Astrocyte (in vitro differentiated cells and primary cell): ENCODE results near the gene KIAA1671. TPM values are rescaled to one million over a fixed set of nuclear protein-coding genes. Genes with fewer than 3 reads are reported as not detected.
"Not testable (repeated sequence)": the region's sequence is repeated elsewhere in the genome, so short reads cannot be mapped to it uniquely, and the experiment has no call there.

Experiments
- DNase-seq: peaks from one replicate; pipeline ENCODE4 v3.0.0-alpha.2; 2010; ENCODE audit warnings: low read depth
- FAIRE-seq: peaks from 2 replicates; lab custom pipeline; 2011; peaks lifted over from hg19 to GRCh38; lab: Jason Lieb, UNC
- H2AFZ ChIP-seq: 2 replicates; pipeline ENCODE4 v1.6.0; 2012; ENCODE audit warnings: low read depth, low read length, inconsistent platforms
- H3K27ac ChIP-seq: 2 replicates; pipeline ENCODE4 v1.5.1; 2011; ENCODE audit warnings: low read depth, low read length, inconsistent platforms
- H3K27me3 ChIP-seq: 2 replicates; pipeline ENCODE4 v1.6.0; 2011; ENCODE audit warnings: low read length, inconsistent platforms; ENCODE audit not compliant: insufficient read depth
- H3K36me3 ChIP-seq: 2 replicates; pipeline ENCODE4 v1.5.1; 2011; ENCODE audit warnings: low read length, inconsistent platforms; ENCODE audit not compliant: insufficient read depth
- H3K4me1 ChIP-seq: 2 replicates; pipeline ENCODE4 v1.5.1; 2011; ENCODE audit warnings: low read length, inconsistent platforms; ENCODE audit not compliant: insufficient read depth
- H3K4me2 ChIP-seq: 2 replicates; pipeline ENCODE4 v1.6.0; 2012; ENCODE audit warnings: low read length, inconsistent platforms
- H3K4me3 ChIP-seq: 2 replicates; pipeline ENCODE4 v1.5.1; 2011; ENCODE audit warnings: low read depth, mild to moderate bottlenecking, low read length, inconsistent platforms; ENCODE audit not compliant: insufficient read depth
- H3K79me2 ChIP-seq: 2 replicates; pipeline ENCODE4 v1.6.0; 2012; ENCODE audit warnings: mild to moderate bottlenecking, low read length, inconsistent platforms; ENCODE audit not compliant: insufficient read depth
- H3K9ac ChIP-seq: 2 replicates; pipeline ENCODE4 v1.6.0; 2012; ENCODE audit warnings: mild to moderate bottlenecking, low read length, inconsistent platforms
- H3K9me3 ChIP-seq: 2 replicates; pipeline ENCODE4 v1.5.1; 2012; ENCODE audit warnings: low read depth, mild to moderate bottlenecking, low read length, inconsistent platforms; ENCODE audit not compliant: insufficient read depth
- H4K20me1 ChIP-seq: 2 replicates; pipeline ENCODE4 v1.6.0; 2012; ENCODE audit warnings: low read length, inconsistent platforms; ENCODE audit not compliant: insufficient read depth
- H3K27ac Mint-ChIP-seq: one replicate; pipeline ENCODE4 v1.8.0; 2021; ENCODE audit warnings: mild to moderate bottlenecking, mixed read lengths; ENCODE audit not compliant: unreplicated experiment
- H3K27me3 Mint-ChIP-seq: one replicate; pipeline ENCODE4 v1.8.0; 2021; ENCODE audit warnings: low read depth, mixed read lengths; ENCODE audit not compliant: unreplicated experiment
- H3K36me3 Mint-ChIP-seq: one replicate; pipeline ENCODE4 v1.8.0; 2021; ENCODE audit warnings: low read depth, mixed read lengths; ENCODE audit not compliant: unreplicated experiment
- H3K4me1 Mint-ChIP-seq: one replicate; pipeline ENCODE4 v1.8.0; 2021; ENCODE audit warnings: low read depth, mixed read lengths; ENCODE audit not compliant: unreplicated experiment
- H3K4me3 Mint-ChIP-seq: one replicate; pipeline ENCODE4 v1.8.0; 2021; ENCODE audit warnings: mild to moderate bottlenecking, moderate library complexity, mixed read lengths; ENCODE audit not compliant: unreplicated experiment
- H3K9me3 Mint-ChIP-seq: one replicate; pipeline ENCODE4 v1.8.0; 2021; ENCODE audit warnings: mild to moderate bottlenecking, mixed read lengths; ENCODE audit not compliant: unreplicated experiment
- EZH2 ChIP-seq: IDR thresholded peaks from 2 replicates; pipeline ENCODE4 v1.6.1; 2012; ENCODE audit warnings: mild to moderate bottlenecking, low read length, inconsistent platforms; ENCODE audit not compliant: insufficient read depth
- total RNA-seq: library from RNA; stranded (reverse); gene quantifications from 2 replicates; pipeline ENCODE4 v1.2.1, GENCODE V29; 2021
- TF ChIP-seq, protein P1 (sequence below): IDR thresholded peaks from 2 replicates; pipeline ENCODE4 v1.5.1; 2011; ENCODE audit warnings: low read depth, mild to moderate bottlenecking, inconsistent platforms, low read length, moderate library complexity; ENCODE audit not compliant: insufficient read depth

Gene KIAA1671
- total RNA-seq, 1 donor from 2014 or later, result 28.4 TPM

DNA sequence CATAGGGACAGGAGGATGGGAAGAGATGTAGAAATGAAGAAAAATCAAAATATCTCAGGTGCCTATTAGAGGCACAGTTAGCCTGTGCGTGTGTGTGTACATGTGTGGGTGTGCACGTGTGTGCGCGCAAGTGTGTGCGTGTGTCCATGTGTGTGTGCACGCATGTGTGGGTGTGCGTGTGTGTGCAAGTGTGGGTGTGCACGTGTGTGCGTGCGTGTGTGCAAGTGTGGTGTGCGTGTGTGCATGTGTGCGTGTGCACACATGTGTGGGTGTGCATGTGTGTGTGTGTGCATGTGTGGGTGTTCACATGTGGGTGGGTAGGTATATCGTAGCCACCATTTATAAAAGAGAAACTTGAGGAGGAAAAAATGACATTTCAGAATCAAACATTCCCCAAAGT is 276.3 kb downstream of the KIAA1671 start:
- no peaks in the 10 kb centered on the region for H3K79me2 ChIP-seq
- no peak overlapping the region for H3K4me2 ChIP-seq
- H3K27ac ChIP-seq, result no peak overlapping the region
- H3K27me3 ChIP-seq, result peaks cover 5% of the 10 kb centered on the region
- FAIRE-seq (no peak), DNase-seq (no peak)
- no peaks in the 10 kb centered on the region for H3K4me1 ChIP-seq
- peak overlapping the region; percentile 21 for H3K27ac Mint-ChIP-seq
- no peak overlapping the region for H3K9ac ChIP-seq
- no peaks in the 10 kb centered on the region for H3K9me3 Mint-ChIP-seq
- no peaks in the 10 kb centered on the region for H3K36me3 Mint-ChIP-seq
- no peak overlapping the region for H3K4me3 Mint-ChIP-seq
- peaks cover 41% of the 10 kb centered on the region for H3K27me3 Mint-ChIP-seq
- no peaks in the 10 kb centered on the region for H3K9me3 ChIP-seq
- H3K4me3 ChIP-seq, result no peak overlapping the region
- TF ChIP-seq EZH2, result no peak
- TF ChIP-seq, protein P1, sequence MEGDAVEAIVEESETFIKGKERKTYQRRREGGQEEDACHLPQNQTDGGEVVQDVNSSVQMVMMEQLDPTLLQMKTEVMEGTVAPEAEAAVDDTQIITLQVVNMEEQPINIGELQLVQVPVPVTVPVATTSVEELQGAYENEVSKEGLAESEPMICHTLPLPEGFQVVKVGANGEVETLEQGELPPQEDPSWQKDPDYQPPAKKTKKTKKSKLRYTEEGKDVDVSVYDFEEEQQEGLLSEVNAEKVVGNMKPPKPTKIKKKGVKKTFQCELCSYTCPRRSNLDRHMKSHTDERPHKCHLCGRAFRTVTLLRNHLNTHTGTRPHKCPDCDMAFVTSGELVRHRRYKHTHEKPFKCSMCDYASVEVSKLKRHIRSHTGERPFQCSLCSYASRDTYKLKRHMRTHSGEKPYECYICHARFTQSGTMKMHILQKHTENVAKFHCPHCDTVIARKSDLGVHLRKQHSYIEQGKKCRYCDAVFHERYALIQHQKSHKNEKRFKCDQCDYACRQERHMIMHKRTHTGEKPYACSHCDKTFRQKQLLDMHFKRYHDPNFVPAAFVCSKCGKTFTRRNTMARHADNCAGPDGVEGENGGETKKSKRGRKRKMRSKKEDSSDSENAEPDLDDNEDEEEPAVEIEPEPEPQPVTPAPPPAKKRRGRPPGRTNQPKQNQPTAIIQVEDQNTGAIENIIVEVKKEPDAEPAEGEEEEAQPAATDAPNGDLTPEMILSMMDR, result no peak
- no peaks in the 10 kb centered on the region for H3K36me3 ChIP-seq
- no peak overlapping the region for H2AFZ ChIP-seq
- H4K20me1 ChIP-seq, result no peaks in the 10 kb centered on the region
- H3K4me1 Mint-ChIP-seq, result peaks cover 5% of the 10 kb centered on the region

DNA sequence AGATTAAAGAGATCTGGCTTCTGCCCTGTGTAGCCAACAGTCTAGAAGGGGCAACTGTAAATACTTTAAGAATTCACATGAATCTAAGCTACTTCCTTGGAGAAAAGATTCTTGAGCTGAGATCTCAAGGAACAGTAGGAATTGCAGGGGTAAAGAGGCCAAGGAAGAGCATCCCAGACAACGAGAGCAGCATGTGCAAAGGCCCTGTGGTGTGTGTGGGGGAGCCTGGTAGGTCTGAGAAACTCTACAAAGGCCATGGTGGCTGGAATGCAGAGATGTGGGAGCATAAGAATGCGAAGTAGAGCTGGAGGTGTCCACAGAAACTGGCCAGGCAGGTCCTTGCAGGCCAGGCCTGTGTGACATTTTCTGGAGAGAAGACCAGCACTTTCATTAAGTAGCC is 278.2 kb downstream of the KIAA1671 start:
- not testable (repeated sequence) for H3K27ac ChIP-seq, H3K4me3 ChIP-seq, H3K79me2 ChIP-seq, H3K9ac ChIP-seq, H3K27me3 ChIP-seq, DNase-seq, H3K4me1 Mint-ChIP-seq, H3K4me1 ChIP-seq, H3K36me3 ChIP-seq, H3K9me3 Mint-ChIP-seq, H3K27ac Mint-ChIP-seq, H4K20me1 ChIP-seq, H2AFZ ChIP-seq, FAIRE-seq, H3K9me3 ChIP-seq, H3K36me3 Mint-ChIP-seq, H3K4me3 Mint-ChIP-seq, H3K4me2 ChIP-seq
- peaks cover 29% of the 10 kb centered on the region for H3K27me3 Mint-ChIP-seq

DNA sequence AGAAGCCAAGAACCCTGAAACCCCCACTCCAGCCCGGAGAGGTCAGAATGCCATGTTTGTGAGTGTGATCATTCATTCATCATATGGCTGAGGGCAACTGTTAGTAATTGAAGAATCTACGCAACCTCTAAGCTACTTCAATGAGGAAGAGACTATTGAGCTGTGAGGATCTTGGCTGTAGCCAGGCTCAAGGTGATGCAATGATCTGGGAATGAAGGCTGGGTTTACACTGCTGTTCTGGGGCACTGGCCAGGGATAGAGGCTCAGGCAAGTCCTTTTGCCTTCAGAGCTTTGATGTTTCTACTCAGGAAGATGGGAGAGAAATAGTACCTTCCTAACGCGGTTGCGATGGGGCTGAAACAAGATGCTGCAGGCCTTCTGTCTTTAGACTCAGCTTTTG is 279.8 kb downstream of the KIAA1671 start:
- H3K27me3 ChIP-seq, result peaks cover under 1% of the 10 kb centered on the region

DNA sequence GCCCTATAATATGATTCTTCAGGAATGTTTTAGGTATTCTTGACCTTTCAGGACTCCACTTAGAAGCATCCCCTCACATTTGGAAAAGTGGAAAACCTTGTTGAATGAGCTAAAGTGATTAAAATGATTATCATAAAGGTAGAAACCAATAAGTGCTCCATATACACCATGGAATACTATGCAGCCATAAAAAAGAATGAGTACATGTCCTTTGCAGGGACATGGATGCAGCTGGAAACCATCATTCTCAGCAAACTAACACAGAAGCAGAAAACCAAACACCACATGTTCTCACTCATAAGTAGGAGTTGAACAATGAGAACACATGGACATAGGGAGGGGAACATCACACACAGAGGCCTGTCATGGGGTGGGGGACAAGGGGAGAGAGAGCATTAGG is 281.2 kb downstream of the KIAA1671 start:
- not testable (repeated sequence) for FAIRE-seq, H3K4me3 ChIP-seq, H3K36me3 Mint-ChIP-seq, H3K36me3 ChIP-seq, H3K27ac ChIP-seq, DNase-seq, H3K4me1 ChIP-seq, H3K27me3 ChIP-seq, H3K4me3 Mint-ChIP-seq, H3K79me2 ChIP-seq, H2AFZ ChIP-seq, H4K20me1 ChIP-seq, H3K4me2 ChIP-seq, H3K4me1 Mint-ChIP-seq, H3K27ac Mint-ChIP-seq, H3K9me3 ChIP-seq, H3K9ac ChIP-seq, H3K9me3 Mint-ChIP-seq
- peaks cover 36% of the 10 kb centered on the region for H3K27me3 Mint-ChIP-seq

More for the DNA sequence above, 279.8 kb downstream of the KIAA1671 start:
- Mint-ChIP-seq H3K9me3 (no peaks in the 10 kb centered on the region), H3K36me3 (no peaks in the 10 kb centered on the region), H3K4me1 (peaks cover 5% of the 10 kb centered on the region), H3K27ac (no peak overlapping the region), H3K4me3 (no peak overlapping the region), H3K27me3 (peaks cover 34% of the 10 kb centered on the region)
- Histone ChIP-seq H3K27ac (no peak overlapping the region), H3K79me2 (no peaks in the 10 kb centered on the region), H2AFZ (no peak overlapping the region), H3K4me1 (no peaks in the 10 kb centered on the region), H3K36me3 (no peaks in the 10 kb centered on the region), H3K4me2 (no peak overlapping the region), H3K9me3 (no peaks in the 10 kb centered on the region), H4K20me1 (no peaks in the 10 kb centered on the region), H3K9ac (no peak overlapping the region), H3K4me3 (no peak overlapping the region)
- no peak for TF ChIP-seq EZH2
- peak; percentile 8 for DNase-seq
- no peak for FAIRE-seq
